GM21528 (cell line): ENCODE data around the gene RXRG.

Experiments
- ATAC-seq: cut with Tn5 transposase; IDR thresholded peaks from one replicate; pipeline ENCODE4 v1.9.1; 2021; ENCODE audit warnings: mild to moderate bottlenecking, moderate library complexity; ENCODE audit not compliant: unreplicated experiment, low FRiP score

The RXRG gene

GRCh38 chr1:165415068-165415467, 29.9 kb downstream of the RXRG start:
- ATAC-seq: no peak

- ATAC-seq: no peak
These were observed 30.3 kb downstream of the RXRG start for GRCh38 chr1:165414620-165415019.

GRCh38 chr1:165411396-165411795, 33.5 kb downstream of the RXRG start:
- ATAC-seq: no peak

GRCh38 chr1:165409657-165410358, 35.1 kb downstream of the RXRG start:
- no peak for ATAC-seq

- ATAC-seq: no peak
These were observed 36.4 kb downstream of the RXRG start for GRCh38 chr1:165408518-165408917.

- no peak for ATAC-seq
These were observed 37.5 kb downstream of the RXRG start for GRCh38 chr1:165407398-165407797.

GRCh38 chr1:165403835-165404482, 41.0 kb downstream of the RXRG start:
- no peak for ATAC-seq

GRCh38 chr1:165402517-165403111, 42.3 kb downstream of the RXRG start:
- ATAC-seq: no peak

GRCh38 chr1:165397944-165398343, 47.0 kb downstream of the RXRG start:
- ATAC-seq: no peak

- no peak for ATAC-seq
These were observed 49.0 kb downstream of the RXRG start for GRCh38 chr1:165395901-165396300.

GRCh38 chr1:165395478-165395877, 49.4 kb downstream of the RXRG start:
- ATAC-seq: no peak

- ATAC-seq: peak; percentile 98
These were observed 52.0 kb downstream of the RXRG start for GRCh38 chr1:165392634-165393571.

GRCh38 chr1:165389609-165390008, 55.3 kb downstream of the RXRG start:
- no peak for ATAC-seq

GRCh38 chr1:165387961-165388360, 57.0 kb downstream of the RXRG start:
- no peak for ATAC-seq

GRCh38 chr1:165387505-165387904, 57.4 kb downstream of the RXRG start:
- ATAC-seq: no peak

- ATAC-seq: no peak
These were observed 61.1 kb downstream of the RXRG start for GRCh38 chr1:165383599-165384405.

- no peak for ATAC-seq
These were observed 61.9 kb downstream of the RXRG start for GRCh38 chr1:165383067-165383466.

- no peak for ATAC-seq
These were observed 63.0 kb downstream of the RXRG start for GRCh38 chr1:165381745-165382505.

- peak; percentile 33 for ATAC-seq
These were observed 68.1 kb downstream of the RXRG start for GRCh38 chr1:165376811-165377311.
